GM18517 (cell line): ENCODE results near the gene TMEM183A.
A peak's percentile ranks its signal among the peaks of the same experiment; 100 is the strongest.

Source experiments
- ATAC-seq: cut with Tn5 transposase; IDR thresholded peaks from one replicate; pipeline ENCODE4 v1.9.1; 2021; ENCODE audit warnings: mild to moderate bottlenecking, moderate library complexity; ENCODE audit not compliant: unreplicated experiment

Gene TMEM183A

GRCh38 chr1:203028784-203029553 is 21.8 kb downstream of the TMEM183A start:
- no peak for ATAC-seq

GRCh38 chr1:203031467-203031866 is 24.3 kb downstream of the TMEM183A start:
- no peak for ATAC-seq

GRCh38 chr1:203033287-203033686 is 26.1 kb downstream of the TMEM183A start:
- ATAC-seq: no peak

- no peak for ATAC-seq
Measured at GRCh38 chr1:203033917-203034316, 26.7 kb downstream of the TMEM183A start.

- ATAC-seq: no peak
Measured at GRCh38 chr1:203034422-203035110, 27.4 kb downstream of the TMEM183A start.

GRCh38 chr1:203035111-203036000 is 28.2 kb downstream of the TMEM183A start:
- ATAC-seq: no peak

GRCh38 chr1:203036135-203036534 is 29.0 kb downstream of the TMEM183A start:
- no peak for ATAC-seq

GRCh38 chr1:203036537-203036936 is 29.4 kb downstream of the TMEM183A start:
- ATAC-seq: no peak

GRCh38 chr1:203037509-203038190 is 30.5 kb downstream of the TMEM183A start:
- ATAC-seq: no peak

- ATAC-seq: peak; percentile 46
Measured at GRCh38 chr1:203038217-203038741, 31.1 kb downstream of the TMEM183A start.

GRCh38 chr1:203038891-203039608 is 31.9 kb downstream of the TMEM183A start:
- no peak for ATAC-seq

GRCh38 chr1:203039609-203040512 is 32.7 kb downstream of the TMEM183A start:
- no peak for ATAC-seq

GRCh38 chr1:203040513-203041275 is 33.5 kb downstream of the TMEM183A start:
- no peak for ATAC-seq

- ATAC-seq: no peak
Measured at GRCh38 chr1:203041351-203041932, 34.3 kb downstream of the TMEM183A start.

- ATAC-seq: no peak
Measured at GRCh38 chr1:203043830-203044545, 36.8 kb downstream of the TMEM183A start.

GRCh38 chr1:203044546-203045250 is 37.5 kb downstream of the TMEM183A start:
- no peak for ATAC-seq
